ENCODE measurements around the gene IGF1R. TPM values are rescaled to one million over a fixed set of nuclear protein-coding genes. Genes with fewer than 3 reads are reported as not detected.

The IGF1R gene
- total RNA-seq, 1 donor from 2014 or later, result 145 TPM

GRCh38 chr15:98778263-98778959, 130.1 kb downstream of the IGF1R start:
- no peak for DNase-seq
- TF ChIP-seq CTCF (IDR thresholded peaks at IDR 0.05; ENCODE audit: partially characterized antibody, unreplicated experiment), result no peak
- H3K36me3 Mint-ChIP-seq (ENCODE audit: unreplicated experiment), result no peaks in the 10 kb centered on the region

GRCh38 chr15:98778960-98779359, 130.6 kb downstream of the IGF1R start:
- DNase-seq, result no peak
- no peak overlapping the region for H3K27ac Mint-ChIP-seq (ENCODE audit: unreplicated experiment)
- TF ChIP-seq CTCF (IDR thresholded peaks at IDR 0.05; ENCODE audit: partially characterized antibody, unreplicated experiment), result no peak
- H3K9me3 Mint-ChIP-seq (ENCODE audit: unreplicated experiment), result peaks cover 10% of the 10 kb centered on the region
- H3K4me1 Mint-ChIP-seq (ENCODE audit: low read depth, unreplicated experiment), result peaks cover 17% of the 10 kb centered on the region
- no peak overlapping the region for H3K4me3 Mint-ChIP-seq (ENCODE audit: unreplicated experiment)
- no peaks in the 10 kb centered on the region for H3K36me3 Mint-ChIP-seq (ENCODE audit: unreplicated experiment)
- H3K27me3 Mint-ChIP-seq (ENCODE audit: unreplicated experiment), result peaks cover 6% of the 10 kb centered on the region

More at GRCh38 chr15:98778263-98778959, 130.1 kb downstream of the IGF1R start:
- Mint-ChIP-seq H3K9me3 (ENCODE audit: unreplicated experiment) (peaks cover 10% of the 10 kb centered on the region), H3K27ac (ENCODE audit: unreplicated experiment) (peak overlapping the region; percentile 62), H3K4me1 (ENCODE audit: low read depth, unreplicated experiment) (peaks cover 17% of the 10 kb centered on the region), H3K4me3 (ENCODE audit: unreplicated experiment) (no peak overlapping the region), H3K27me3 (ENCODE audit: unreplicated experiment) (peaks cover 8% of the 10 kb centered on the region)

- peak overlapping the region; percentile 75 for H3K27ac Mint-ChIP-seq (ENCODE audit: unreplicated experiment)
- H3K9me3 Mint-ChIP-seq (ENCODE audit: unreplicated experiment), result peaks cover 10% of the 10 kb centered on the region
- H3K4me1 Mint-ChIP-seq (ENCODE audit: low read depth, unreplicated experiment), result peaks cover 19% of the 10 kb centered on the region
These were observed 131.2 kb downstream of the IGF1R start for GRCh38 chr15:98779463-98780071.

GRCh38 chr15:98781838-98782237, 133.5 kb downstream of the IGF1R start:
- peaks cover 31% of the 10 kb centered on the region for H3K4me1 Mint-ChIP-seq (ENCODE audit: low read depth, unreplicated experiment)
- no peak overlapping the region for H3K4me3 Mint-ChIP-seq (ENCODE audit: unreplicated experiment)
- H3K27me3 Mint-ChIP-seq (ENCODE audit: unreplicated experiment), result peaks cover 4% of the 10 kb centered on the region
- no peak for TF ChIP-seq CTCF (IDR thresholded peaks at IDR 0.05; ENCODE audit: partially characterized antibody, unreplicated experiment)
- no peak overlapping the region for H3K27ac Mint-ChIP-seq (ENCODE audit: unreplicated experiment)
- peaks cover 12% of the 10 kb centered on the region for H3K9me3 Mint-ChIP-seq (ENCODE audit: unreplicated experiment)
- DNase-seq, result no peak
- H3K36me3 Mint-ChIP-seq (ENCODE audit: unreplicated experiment), result no peaks in the 10 kb centered on the region

More at GRCh38 chr15:98779463-98780071, 131.2 kb downstream of the IGF1R start:
- H3K4me3 Mint-ChIP-seq (ENCODE audit: unreplicated experiment), result no peak overlapping the region
- H3K36me3 Mint-ChIP-seq (ENCODE audit: unreplicated experiment), result no peaks in the 10 kb centered on the region
- peak; percentile 89 for DNase-seq
- peaks cover 6% of the 10 kb centered on the region for H3K27me3 Mint-ChIP-seq (ENCODE audit: unreplicated experiment)
- peak; percentile 89 for TF ChIP-seq CTCF (IDR thresholded peaks at IDR 0.05; ENCODE audit: partially characterized antibody, unreplicated experiment)

- peaks cover 12% of the 10 kb centered on the region for H3K9me3 Mint-ChIP-seq (ENCODE audit: unreplicated experiment)
- peaks cover 36% of the 10 kb centered on the region for H3K4me1 Mint-ChIP-seq (ENCODE audit: low read depth, unreplicated experiment)
- DNase-seq, result no peak
- no peak for TF ChIP-seq CTCF (IDR thresholded peaks at IDR 0.05; ENCODE audit: partially characterized antibody, unreplicated experiment)
- peaks cover 6% of the 10 kb centered on the region for H3K27me3 Mint-ChIP-seq (ENCODE audit: unreplicated experiment)
- H3K4me3 Mint-ChIP-seq (ENCODE audit: unreplicated experiment), result no peak overlapping the region
- H3K36me3 Mint-ChIP-seq (ENCODE audit: unreplicated experiment), result no peaks in the 10 kb centered on the region
- no peak overlapping the region for H3K27ac Mint-ChIP-seq (ENCODE audit: unreplicated experiment)
These were observed 134.5 kb downstream of the IGF1R start for GRCh38 chr15:98782801-98783200.

Measured in glutamatergic neuron (in vitro differentiated cells).